Amniotic epithelial cell (primary cell): Measurements from ENCODE around the gene TSTD1.
A peak's percentile ranks its signal among the peaks of the same experiment; 100 is the strongest.
"Not testable (repeated sequence)": the region's sequence is repeated elsewhere in the genome, so short reads cannot be mapped to it uniquely, and the experiment has no call there.

Experiments
- DNase-seq: peaks from one replicate; pipeline ENCODE4 v3.0.0-alpha.2; 2010; ENCODE audit warnings: low read depth

Gene TSTD1

GRCh38 chr1:161009602-161010211 lies 29.1 kb downstream of the TSTD1 start:
- no peak for DNase-seq

- DNase-seq = peak; percentile 97
These were observed 29.8 kb downstream of the TSTD1 start for GRCh38 chr1:161008869-161009510.

GRCh38 chr1:161007369-161007768 lies 31.4 kb downstream of the TSTD1 start:
- no peak for DNase-seq

- DNase-seq = no peak
These were observed 32.2 kb downstream of the TSTD1 start for GRCh38 chr1:161006563-161006962.

GRCh38 chr1:161001525-161001924 lies 37.2 kb downstream of the TSTD1 start:
- DNase-seq = no peak

- DNase-seq = no peak
These were observed 37.9 kb downstream of the TSTD1 start for GRCh38 chr1:161000736-161001480.

- DNase-seq = no peak
These were observed 39.4 kb downstream of the TSTD1 start for GRCh38 chr1:160999376-160999775.

GRCh38 chr1:160997323-160998038 lies 41.3 kb downstream of the TSTD1 start:
- DNase-seq = peak; percentile 87

GRCh38 chr1:160996178-160996577 lies 42.6 kb downstream of the TSTD1 start:
- DNase-seq = peak; percentile 87

- peak; percentile 95 for DNase-seq
These were observed 45.1 kb downstream of the TSTD1 start for GRCh38 chr1:160993544-160994193.

- not testable (repeated sequence) for DNase-seq
These were observed 46.7 kb downstream of the TSTD1 start for GRCh38 chr1:160992036-160992435.
